ENCODE data around the gene SMG6.

Gene SMG6

DNA sequence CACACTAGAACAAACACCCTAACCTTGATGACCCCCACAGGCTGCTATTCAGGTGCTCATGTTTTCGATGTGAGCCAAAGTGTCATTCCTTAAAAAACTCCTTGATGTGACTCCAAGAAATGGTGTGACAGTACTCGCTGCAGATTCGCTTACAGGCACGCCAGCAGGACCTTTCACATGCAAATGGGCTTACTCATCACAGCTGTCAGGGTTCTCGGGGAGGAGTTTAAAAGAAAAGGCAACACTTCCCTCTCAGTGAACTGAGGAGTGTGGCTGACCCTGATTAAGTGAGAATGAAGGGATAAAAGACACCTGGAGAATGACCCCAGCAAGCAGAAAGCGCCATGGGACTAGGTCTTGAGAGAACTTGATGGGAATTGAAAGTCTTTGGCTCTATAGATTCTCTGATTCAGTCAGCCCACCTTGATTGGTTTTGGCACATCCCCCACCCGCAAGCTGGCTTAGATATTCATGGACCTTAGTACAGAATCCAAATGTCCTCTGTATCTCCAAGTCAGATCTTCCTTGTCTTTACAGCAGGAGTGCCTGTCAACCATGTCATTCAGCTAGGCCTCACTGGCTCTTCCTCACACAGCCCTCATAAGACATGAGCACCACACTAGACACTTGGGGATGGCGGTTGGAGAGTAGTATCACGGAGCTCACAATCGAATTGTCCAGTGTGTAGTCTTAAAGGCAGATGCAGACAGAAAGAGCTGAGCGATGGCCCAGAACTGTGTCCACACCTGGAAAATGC lies 166.1 kb downstream of the SMG6 start:
- no peak for DNase-seq

DNA sequence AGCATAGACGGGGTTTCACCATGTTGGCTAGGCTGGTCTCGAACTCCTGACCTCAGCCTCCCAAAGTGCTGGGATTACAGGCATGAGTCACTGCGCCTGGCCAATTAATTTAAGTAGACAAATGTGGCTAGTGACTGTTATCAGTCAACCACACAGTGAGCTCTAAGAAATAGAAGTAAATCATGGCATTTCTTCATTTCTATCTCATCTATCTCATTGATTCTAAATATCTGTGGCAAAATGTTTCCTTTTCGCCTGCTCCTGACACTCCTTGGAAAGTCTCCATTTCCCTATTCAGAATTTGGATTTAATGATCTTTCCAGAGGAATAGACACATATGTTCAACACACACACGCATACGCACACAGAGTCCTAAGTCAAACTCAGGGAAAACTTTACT lies 167.3 kb downstream of the SMG6 start:
- DNase-seq = no peak

DNA sequence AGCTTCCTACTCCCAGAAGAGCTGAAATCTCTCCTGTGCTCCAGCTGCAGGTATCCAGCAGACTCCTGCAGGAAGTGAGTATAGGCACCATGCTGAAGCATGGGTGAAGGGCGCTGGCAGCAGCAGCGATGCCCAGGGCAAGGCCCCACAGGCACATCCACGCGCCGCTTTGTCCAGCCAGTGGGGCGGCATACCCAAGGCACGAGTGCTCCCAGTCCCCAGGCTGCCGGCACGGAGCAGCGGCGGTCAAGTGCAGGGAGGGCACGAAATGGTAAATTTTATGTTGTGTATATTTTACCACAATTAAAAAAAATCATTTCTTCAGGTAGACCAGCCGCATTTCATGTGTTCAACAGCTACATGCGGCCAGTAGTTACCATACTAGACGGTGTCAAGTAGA lies 175.6 kb downstream of the SMG6 start:
- no peak for DNase-seq

DNA sequence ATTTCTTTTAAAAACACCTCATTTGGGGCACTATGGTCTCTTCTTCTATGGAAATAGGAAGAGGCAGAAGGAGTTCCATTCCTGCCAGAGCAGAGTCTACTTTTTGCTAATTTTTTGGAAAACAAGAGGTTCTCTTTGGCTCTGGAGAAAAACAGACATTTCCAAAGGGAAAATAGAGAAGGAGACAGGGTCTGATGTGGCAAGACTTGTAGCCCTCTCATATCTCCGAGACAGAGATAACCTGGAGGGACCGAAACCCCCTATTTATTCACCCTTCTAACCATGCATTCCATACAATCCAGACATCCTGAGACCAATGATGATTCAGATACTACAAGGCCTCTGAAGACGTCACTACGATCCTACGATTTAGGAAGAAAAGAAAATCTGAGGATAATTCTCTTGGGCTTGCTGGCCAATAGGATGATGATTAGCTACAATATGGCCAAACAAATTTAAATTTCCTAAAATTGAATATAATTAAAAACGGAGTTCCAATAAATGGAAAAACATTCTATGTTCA lies 178.5 kb downstream of the SMG6 start:
- DNase-seq = no peak

DNA sequence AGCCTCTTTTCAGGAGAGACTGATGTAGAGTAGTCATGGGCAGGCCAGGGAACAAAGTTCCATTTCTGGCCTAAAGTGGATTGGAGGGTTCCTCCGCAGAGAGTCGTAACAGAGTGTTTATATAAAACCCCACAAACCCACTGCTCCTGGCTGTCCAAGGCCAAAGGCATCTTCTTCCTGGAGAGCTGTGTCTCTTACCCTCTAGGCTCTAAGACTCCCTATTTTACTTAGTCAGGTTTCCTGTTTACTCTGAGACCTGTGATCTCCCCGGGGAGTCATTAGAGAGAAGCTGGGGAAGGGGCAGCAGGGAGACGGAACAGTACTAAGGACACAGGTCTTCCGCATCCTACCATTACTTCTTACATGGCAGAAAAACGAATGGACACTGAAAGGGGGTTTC lies 179.2 kb downstream of the SMG6 start:
- no peak for DNase-seq

DNA sequence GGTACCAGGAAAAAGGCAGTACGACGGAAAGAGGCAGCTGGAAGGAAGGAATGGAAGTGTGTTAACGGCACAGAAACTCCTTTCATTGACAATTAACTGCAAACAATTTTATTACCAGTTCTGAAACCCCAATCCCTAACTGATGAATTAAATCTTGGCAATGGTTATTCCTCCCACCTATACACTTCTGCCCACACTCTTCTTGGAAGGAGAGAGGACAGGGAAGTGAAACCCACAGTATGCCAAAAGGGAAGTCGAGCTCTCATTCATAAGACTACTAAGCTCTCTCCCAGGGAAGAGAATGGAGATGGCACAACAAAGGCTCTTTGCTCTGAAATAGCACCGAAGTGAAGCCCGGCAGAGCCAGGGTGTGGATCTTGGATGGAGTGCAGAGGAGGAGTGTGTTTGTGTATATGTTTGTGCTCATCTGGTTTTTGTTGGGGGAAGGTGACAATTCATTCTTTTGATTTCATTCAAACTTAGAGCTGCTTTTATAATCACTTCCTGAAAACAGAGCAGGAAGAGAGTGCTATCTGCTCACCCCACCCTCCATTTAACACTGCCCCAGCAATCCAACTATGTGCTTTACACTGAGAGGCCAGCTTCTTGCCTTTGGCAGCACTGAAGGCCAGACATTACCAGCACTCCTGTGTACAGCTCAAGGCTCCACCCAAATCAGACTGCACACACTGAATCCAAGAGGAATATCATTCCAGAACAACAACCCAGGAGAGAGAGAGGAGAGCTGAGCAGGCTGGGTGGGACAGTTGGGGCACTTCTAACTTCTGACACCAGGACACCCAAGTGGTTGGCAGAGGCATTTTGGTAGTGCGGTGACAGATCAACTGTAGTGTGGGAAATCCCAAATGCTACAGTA lies 180.0 kb downstream of the SMG6 start:
- no peak for DNase-seq

DNA sequence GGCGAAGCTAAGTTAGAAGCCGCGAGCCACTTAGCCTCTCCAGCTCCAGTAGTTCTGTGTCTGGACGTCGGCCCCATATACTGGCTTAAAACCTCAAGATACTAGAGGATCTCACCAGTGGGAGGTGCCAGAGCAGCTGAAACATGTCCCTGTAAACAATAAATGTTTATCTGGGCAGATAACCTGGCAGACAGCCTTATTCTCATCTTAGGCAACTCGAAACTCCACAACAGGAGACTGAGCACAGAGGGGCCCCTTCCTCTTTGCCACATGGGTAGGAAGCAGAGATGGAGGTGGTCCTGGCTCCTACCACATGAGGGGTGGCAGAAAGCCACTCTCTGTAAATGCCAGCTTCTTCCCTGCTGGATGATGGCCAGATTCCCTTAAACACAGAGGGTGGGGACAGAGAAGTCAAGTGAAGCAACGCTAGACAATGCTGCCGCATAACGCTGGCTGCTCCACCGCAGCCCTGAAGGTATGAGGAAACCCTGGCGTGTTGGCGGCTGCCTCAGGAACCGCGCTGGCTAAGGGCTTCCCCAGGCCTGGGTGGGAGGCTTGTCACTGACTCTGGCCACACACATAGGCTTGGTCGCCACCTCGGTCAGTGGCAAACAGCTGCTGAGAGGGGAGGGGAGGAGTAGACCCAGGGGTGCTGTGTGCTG lies 180.8 kb downstream of the SMG6 start:
- no peak for DNase-seq

DNA sequence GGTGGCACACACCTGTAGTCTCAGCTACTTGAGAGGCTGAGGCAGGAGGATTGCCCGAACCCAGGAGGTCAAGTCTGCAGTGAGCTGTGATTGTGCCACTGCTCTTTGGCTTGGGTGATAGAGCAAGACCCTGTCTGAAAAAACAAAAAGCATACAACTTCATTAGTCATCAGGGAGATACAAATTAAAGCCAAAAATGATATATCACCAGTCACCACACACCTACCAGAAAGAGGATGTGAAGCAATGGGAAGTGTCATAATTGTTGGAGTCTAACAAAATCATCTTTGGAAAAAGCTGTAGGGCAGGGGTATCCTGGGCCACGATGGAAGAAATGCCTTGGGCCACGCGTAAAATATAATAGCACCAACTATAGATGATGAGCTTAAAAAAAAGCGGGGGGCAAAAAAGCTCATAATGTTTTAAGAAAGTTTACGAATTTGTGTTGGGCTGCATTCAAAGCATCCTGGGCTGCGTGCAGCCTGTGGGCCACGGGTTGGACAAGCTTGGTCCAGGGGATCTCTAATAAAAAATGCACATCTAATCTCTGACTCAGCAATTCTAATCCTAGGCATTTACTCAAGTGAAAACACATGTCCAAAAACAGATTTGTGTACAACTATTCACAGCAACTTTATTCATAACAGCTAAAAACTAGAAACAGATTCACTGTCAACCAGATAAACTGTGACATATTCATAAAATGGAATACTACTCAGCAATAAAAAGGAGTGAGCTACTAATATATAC lies 182.8 kb downstream of the SMG6 start:
- no peak for DNase-seq

DNA sequence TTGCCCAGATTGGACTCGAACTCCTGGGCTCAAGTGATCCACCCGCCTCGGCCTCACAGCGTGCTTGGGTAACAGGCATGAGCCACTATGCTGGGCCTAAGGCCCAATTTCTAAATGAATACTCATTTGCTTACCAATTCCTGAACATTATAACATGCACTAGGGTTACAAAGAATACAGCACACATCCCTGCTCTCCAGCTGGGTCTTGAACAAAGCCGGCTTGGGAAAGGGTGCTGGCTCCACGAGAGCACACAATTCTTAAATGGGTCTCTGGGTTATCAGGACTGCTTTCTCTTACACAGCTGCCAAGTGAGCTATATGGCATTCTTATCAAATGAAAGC lies 190.3 kb downstream of the SMG6 start:
- no peak for DNase-seq

DNA sequence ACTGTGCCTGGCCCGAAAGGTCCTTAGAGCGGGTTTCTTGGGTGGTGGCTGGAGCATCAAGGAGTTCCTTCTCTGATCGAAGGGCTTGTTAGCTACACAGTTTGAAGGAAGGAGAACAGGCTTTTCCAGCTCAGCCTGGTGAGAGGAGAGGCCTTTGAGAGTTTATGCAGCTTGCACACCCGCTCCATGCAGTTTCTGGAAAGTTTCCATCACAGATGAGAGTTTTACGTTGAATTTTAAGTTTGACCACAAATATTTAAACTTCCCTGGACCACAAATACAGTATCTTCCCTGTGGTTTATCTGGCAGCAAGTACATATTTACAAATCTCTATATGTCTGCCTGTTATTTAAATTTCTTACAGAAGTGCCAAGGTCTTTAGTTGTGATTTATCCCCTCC lies 191.9 kb downstream of the SMG6 start:
- DNase-seq = no peak

DNA sequence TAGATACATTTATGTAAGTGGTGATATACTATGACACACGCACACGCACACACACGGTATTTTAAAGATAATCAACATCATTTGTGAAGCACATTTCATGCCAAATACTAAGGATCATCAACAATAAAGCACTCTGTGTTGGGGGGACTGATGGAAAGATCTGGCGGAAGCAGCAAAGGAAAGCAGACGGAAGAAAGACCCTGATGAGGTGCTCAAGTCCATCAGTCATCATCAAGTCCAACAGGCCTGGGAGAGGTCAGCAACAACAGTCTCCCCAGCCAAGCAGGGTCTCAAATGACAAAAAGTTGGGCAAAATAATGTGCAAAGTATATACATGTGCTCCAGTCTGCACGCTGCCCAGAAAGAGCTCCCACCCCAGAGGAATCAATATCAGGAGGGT lies 193.1 kb downstream of the SMG6 start:
- no peak for DNase-seq

DNA sequence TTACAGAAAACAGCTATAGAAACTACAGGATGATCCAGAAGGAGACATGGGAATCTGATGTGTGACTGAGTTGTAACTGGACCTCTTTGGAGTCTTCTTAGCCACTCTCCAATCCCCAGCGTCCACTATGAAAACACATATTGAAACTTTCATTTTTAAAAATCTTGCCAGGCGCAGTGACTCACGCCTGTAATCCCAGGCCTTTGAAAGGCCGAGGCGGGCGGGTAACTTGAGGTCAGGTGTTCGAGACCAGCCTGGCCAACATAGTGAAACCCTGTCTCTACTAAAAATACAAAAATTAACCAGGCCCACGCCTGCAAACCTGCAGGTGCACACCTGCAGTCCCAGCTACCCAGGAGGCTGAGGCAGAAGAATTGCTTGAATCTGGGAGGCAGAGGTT lies 195.4 kb downstream of the SMG6 start:
- DNase-seq = no peak

DNA sequence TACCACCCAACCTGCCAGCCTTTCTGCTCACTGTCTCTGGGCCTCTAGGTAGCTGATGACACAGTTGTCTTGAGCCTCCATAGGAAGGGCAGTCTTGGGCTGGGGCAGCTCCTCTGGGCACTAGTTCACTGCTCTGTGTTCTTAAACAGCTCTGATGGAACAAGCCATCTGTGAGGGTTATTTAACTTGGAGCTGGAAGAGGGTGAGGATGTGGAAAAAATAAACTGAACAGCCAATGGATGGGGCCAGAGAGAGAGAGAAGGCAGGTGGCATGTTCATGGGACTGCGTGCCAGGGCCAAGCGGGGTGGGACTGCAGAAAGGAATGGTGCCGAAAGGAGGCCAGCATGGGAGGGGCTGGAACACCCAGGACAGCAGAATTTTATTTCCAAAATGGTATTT lies 196.1 kb downstream of the SMG6 start:
- no peak for DNase-seq

DNA sequence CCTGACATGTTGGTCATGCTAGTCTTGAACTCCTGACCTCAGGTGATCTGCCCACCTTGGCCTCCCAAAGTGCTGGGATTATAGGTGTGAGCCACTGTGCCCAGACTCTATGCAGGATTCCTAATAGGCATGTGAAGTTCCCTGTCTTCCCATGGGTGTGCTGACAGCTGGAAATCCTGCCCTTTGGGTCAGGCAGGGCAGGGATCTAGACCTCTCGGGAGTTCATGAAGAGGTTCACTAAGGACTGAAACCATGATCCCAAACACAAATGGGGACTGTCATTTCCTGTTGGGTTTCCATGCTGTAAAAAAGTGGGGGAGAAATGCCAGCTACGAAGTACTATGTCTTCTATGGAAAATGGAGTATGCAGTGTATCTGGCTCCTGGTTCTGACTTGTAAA lies 196.5 kb downstream of the SMG6 start:
- no peak for DNase-seq

DNA sequence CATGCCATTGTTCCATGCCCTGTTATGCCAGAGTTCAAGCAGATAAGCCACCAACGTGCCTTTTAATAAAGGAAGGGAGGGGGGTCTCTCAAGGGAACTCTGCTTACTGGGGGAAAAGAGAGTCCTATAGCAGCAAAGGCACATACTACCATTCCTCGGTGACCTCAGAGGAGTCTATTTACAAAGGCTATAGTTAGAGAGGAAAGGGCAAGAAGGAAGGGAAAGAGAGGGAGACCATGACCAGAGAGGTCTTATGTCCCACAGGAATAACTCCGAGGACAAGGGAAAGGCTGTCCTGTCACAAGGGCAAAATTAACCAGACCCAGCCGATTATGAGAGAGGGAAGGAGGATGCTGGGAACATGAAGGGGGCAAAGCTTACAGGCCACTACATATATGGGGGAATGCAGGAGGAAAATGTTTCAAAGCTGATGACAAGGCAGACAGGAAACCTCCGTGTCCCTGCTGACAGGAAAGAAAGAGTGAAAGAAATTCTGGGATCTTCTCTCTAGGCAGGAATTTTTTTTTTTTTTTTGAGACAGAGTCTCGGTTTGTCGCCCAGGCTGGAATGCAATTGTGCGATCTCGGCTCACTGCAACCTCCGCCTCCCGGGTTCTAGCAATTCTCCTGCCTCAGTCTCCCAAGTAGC lies 197.2 kb downstream of the SMG6 start:
- DNase-seq = no peak

DNA sequence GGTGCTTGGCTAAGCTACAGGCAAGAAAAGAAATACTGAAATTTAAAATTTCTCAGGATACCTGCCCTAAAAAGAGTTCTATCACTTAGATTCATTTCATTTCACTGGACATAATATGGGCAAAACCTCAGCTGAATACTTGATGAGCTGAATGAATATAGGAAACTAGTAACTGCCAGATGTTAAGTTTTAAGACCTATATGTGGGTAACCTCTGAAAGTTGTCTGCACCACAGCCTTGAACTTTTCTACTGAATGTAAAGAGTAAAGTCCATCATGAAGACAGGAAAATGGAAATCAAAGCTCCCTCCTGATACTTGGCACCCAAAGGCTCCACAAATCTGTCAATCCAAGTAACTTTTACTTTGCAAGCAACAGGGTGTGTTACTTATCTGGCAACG lies 197.9 kb downstream of the SMG6 start:
- DNase-seq = no peak

DNA sequence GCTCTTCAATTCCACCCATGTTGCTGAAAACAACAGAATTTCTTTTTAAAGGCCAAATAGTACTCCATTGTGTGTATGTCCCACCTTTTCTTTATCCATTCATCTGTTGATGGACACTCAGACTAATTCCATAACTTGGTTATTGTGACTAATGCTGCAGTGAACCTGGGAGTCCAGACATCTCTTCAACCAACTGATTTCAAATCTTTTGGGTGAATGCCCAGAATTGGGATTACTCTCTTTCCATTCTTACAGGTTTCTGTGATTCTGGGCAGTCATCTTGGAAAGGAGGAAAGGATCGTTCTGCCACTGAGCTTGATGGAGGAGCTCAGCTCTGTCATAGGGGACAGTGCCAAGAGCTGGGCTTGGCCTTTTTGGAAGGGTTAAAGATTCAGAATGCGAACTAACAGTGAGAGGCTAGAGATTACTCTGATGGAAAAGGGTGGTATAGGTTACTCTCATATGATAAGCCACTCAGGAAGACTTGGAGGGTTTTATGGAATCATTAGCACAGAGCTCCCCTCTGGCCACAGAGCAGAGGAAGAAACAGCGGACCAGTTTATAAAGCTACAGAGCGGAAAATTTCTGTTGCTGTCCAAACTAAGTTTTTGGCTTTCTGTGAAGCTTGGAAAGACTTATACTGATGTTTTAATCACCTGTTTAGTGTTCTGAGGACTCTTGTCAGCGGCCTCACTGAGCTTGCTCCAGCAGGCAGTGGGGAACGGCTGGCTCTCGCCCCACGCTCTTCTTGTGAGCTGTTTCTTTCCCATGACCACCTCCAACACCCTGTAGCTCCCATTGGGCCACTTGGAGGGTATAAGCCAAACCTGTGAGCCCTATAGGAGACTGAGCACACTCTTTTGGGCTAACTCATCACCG lies 200.4 kb downstream of the SMG6 start:
- no peak for DNase-seq

DNA sequence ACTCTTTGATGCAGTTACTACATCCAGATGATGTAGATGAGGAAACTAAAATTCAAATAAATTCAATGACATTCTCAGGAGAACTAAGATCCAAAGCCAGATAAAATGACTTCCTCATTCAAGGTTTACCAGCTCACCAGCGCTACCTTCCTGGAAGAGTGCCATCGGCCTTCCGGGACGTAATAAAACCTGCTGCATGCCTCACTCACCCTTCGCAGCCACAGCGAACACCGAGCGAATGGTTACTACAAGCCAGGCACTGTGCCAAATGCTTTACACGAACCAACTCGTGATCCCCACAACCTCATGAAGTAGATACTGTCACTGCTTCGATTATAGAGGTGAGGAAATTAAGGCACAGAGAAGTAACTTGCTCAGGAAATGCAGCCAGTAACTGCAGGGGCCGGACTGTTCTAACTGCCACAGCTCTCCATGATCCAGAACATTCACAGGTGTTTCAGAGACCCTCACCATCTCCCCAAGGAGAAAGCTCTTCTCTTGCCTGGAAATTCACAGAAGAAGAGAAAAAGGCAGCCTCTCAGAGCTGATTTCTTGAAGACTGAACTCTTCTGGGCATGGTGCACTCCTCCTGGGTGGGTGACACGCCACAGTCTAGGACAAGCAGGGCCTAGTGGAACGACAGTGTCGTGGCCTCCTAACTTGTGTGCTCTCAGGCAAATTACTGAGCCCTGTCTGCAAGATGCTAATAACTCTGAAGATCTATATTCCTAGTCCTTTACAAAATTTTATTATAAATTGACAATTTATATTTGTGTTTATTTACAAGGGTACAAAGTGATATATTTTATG lies 201.9 kb downstream of the SMG6 start:
- no peak for DNase-seq

DNA sequence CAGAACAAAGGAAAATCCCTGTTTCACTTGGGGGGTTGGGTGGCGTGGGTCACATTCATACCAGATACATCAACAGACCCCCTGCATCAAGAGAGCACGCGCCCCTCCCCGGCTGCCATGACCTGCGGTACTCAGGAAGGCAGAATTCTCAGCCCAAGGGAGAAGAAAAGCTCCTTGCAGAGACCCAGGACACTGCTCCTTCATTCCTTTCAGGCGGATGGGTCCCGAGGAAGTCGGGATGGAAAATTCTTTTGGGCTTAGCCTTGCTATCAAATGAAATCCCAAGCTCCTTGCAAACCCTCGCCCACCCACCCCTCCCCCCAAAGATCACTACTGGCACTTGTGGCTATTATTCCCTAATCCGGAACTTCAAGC lies 208.1 kb downstream of the SMG6 start:
- no peak for DNase-seq

DNA sequence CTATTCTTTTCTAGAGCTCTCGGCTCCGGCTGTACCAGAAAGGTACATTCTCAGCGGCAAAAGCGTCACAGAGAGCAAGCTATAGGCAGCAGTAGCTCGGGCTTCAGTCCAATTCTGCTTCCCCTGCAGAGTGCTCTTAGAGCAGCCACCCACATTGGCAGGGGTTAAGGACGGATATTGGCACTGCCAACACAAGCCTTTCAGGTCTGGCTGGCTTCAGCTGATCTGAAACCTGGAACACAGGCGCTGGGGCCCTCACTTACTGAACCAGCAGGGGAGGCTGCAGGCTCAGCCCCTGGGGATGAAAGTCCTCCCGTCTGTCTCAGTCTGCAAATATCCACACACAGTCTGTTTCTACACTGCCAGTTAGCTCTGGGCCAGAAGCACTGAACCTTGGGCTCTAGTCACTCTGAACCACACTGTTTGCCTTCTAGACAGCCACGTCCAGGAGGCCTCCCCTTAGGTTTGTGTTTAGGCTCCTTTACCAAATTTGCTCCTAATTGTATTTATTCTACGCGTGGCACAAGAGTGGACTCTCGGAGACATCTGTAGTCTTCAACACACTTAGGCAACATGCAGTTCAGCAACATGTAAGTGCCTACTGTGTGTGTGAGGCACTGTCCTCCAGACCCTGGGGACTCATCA lies 208.6 kb downstream of the SMG6 start:
- no peak for DNase-seq
